GM21447 (cell line): ENCODE measurements around the gene LRRC72.
"Not testable (repeated sequence)": the region's sequence is repeated elsewhere in the genome, so short reads cannot be mapped to it uniquely, and the experiment has no call there.

Source experiments
- ATAC-seq: cut with Tn5 transposase; IDR thresholded peaks from one replicate; pipeline ENCODE4 v1.9.1; 2021; ENCODE audit not compliant: unreplicated experiment

LRRC72 gene

GRCh38 chr7:16526742-16527540, at the start of gene LRRC72:
Gene LRRC72 (plus strand): TSS chr7:16526825. CDS start chr7:16526953, 128 bp downstream.
- no peak for ATAC-seq

GRCh38 chr7:16479161-16479560, 47.5 kb upstream of the LRRC72 start:
- ATAC-seq = no peak

- no peak for ATAC-seq
Observed at GRCh38 chr7:16479591-16479990, 47.0 kb upstream of the LRRC72 start.

GRCh38 chr7:16484453-16485158, 42.0 kb upstream of the LRRC72 start:
- no peak for ATAC-seq

DNA sequence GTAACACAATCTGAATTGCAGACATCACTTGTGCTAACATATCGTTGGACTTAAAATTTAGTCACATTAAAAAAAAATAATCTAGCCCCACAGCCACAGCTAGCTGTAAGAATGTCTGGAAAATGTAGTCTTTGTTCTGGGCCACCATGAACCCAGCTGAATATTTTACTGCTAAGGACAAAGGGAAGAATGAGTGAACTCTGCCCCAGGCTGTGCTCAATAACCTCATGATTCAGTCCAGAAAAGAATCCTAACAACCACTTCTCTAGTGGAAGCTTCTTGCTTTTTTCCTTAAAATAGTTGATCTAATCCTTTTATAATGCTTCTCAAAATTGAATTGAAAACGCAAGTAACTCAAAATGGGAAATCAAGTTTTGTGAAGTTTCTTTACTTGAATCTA, 35.5 kb upstream of the LRRC72 start:
- no peak for ATAC-seq

GRCh38 chr7:16492513-16493062, 34.0 kb upstream of the LRRC72 start:
- no peak for ATAC-seq

- ATAC-seq = no peak
Observed at GRCh38 chr7:16493266-16493665, 33.4 kb upstream of the LRRC72 start.

- no peak for ATAC-seq
Observed at GRCh38 chr7:16494551-16494950, 32.1 kb upstream of the LRRC72 start.

- ATAC-seq = no peak
Observed at GRCh38 chr7:16494955-16495719, 31.5 kb upstream of the LRRC72 start.

GRCh38 chr7:16498122-16498521, 28.5 kb upstream of the LRRC72 start:
- ATAC-seq = no peak

DNA sequence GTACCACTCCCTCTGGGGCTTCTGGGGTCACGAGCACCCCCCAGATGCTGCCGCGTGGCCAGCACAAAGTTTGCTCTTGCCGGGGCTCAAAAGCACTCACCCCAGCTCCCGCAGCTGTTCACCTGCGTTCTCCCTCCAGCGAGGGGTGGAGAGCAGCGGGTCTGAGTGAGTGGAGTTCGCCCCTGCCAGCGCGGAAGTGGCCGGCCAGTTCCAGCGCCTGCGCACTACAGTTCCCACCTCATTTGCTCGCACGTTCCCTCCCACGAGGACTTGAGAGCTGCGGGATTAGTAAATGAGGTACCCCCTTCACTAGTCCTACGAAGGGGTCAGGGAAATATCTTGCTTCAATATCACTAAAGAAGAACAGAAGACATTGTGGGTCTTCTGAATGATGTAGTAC, 24.3 kb upstream of the LRRC72 start:
- ATAC-seq = no peak

GRCh38 chr7:16504019-16504418, 22.6 kb upstream of the LRRC72 start:
- ATAC-seq = no peak

DNA sequence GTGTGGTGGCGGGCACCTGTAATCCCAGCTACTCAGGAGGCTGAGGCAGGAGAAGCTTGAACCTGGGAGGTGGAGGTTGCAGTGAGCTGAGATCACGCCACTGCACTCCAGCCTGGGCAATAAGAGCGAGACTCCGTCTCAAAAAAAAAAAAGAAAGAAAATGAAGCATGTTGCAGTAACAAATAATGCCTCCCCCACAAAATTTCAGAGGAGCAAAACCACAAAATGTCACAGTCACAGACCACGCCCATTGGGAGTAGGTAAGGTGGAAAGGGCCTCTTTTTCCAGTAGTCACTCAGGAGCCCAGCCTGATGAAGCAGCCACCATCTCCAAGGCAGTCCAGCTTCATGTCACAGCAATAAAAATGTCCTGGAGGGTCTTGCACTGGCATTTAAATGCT, 20.2 kb upstream of the LRRC72 start:
- not testable (repeated sequence) for ATAC-seq

GRCh38 chr7:16509829-16510228, 16.8 kb upstream of the LRRC72 start:
- no peak for ATAC-seq

DNA sequence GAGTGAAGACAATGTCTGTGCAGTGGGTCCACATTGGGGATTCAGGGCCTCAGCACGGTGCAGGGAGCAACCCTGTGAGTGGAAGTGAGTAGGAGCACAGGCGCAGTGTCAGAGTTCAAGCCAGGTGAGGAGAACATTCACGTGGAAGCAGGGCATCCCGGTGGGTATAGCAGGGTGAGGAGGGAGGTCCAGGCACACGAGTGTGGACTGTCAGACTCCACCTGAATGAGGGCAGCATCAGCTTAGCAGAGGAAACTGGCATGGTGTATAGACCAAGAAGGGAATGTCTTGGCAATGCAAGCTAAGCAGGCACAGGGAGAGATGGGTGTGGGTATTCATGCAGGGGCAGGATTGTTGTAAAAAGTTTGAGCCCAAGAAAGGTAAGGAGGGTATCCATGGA, 15.3 kb upstream of the LRRC72 start:
- no peak for ATAC-seq

DNA sequence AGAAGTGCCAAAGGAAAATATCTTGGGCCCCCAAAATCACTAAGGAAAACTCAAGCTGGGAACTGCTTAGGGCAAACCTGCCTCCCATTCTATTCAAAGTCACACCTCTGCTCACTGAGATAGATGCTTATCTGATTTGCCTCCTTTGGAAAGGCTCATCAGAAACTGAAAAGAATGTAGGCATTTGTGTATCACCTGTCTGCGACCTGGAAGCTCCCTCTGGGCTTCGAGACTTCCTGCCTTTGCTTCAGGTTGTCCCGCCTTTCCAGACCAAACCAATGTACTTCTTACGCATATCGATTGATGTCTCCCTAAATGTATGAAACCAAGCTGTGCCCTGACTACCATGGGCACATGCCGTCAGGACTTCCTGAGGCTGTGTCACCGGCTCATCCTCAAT, 14.5 kb upstream of the LRRC72 start:
- ATAC-seq = no peak

- no peak for ATAC-seq
Observed at GRCh38 chr7:16514271-16514670, 12.4 kb upstream of the LRRC72 start.

- ATAC-seq = no peak
Observed at GRCh38 chr7:16514729-16515128, 11.9 kb upstream of the LRRC72 start.

DNA sequence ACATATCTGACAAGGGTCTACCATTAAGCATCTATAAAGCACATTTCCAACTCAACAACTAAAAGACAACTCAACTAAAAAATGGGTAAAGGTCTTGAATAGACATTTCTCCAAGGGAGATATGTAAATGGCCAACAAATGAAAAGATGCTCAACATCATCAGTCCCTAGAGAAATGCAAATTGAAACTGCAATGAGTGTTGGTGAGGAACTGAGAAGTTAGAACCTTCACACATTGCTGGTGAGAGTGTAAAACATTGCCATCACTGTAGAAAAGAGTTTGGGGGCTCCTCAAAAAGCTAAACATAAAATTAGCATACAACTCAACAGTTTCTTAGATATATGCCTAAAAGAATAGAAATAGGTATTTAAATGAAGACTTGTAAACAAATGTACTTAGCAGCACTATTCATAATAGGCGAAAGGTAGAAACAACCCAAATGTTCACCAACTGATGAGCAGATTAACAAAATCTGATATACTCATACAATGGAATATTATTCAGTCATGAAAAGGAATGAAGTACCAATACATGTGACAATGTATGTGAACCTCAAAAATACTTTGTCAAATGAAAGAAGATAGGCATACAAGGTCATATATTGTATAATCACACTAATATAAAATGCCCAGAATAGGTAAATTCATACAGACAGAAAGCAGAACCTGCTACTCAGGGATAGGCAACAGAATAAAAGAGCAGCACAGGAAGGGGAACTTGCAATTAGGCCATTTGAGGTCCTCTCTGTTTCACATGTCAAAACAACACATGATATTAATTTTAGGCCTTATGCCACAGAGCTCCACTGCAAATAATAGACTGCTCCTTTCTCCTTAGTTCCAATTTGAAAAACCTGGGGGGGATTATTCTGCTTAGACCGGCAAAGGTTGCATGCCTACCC, 10.6 kb upstream of the LRRC72 start:
- ATAC-seq = no peak

GRCh38 chr7:16519985-16520384, 6.6 kb upstream of the LRRC72 start:
- ATAC-seq = not testable (repeated sequence)
